GM18526 (cell line): ENCODE results near the gene ATP6V1G2.

Experiments used
- POLR2A ChIP-seq: IDR thresholded peaks from 3 replicates; pipeline ENCODE4 v1.6.1; 2011; ENCODE audit not compliant: insufficient read length; ENCODE audit errors: extremely low read depth

The ATP6V1G2 gene

DNA sequence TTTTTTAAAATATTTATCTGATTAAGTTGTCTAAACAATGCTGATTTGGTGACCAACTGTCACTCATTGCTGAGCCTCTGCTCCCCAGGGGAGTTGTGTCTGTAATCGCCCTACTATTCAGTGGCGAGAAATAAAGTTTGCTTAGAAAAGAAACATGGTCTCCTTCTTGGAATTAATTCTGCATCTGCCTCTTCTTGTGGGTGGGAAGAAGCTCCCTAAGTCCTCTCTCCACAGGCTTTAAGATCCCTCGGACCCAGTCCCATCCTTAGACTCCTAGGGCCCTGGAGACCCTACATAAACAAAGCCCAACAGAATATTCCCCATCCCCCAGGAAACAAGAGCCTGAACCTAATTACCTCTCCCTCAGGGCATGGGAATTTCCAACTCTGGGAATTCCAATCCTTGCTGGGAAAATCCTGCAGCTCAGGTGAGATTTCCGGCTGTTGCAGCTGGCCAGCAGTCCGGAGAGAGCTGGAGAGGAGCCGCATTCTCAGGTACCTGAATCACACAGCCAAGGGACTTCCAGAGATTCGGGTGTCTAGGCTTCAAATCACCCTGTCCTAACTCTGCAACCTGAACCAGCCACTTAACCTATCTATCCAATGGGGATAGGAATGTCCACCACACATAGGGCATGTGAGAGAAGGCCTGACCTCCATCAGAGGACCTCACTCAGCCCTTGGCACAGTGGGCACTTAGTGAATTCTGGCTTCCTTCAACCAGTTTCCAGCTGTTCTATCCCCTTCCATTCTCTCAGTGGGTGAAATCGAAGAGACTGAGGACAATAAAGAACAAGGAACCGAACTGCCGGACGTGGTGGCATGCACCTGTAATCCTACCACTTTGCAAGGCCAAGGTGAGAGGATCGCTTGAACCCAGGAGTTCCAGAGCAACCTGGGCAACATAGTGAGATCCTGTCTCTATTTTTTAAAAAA is 32.0 kb upstream of the ATP6V1G2 start:
- TF ChIP-seq POLR2A, result peak; percentile 32

DNA sequence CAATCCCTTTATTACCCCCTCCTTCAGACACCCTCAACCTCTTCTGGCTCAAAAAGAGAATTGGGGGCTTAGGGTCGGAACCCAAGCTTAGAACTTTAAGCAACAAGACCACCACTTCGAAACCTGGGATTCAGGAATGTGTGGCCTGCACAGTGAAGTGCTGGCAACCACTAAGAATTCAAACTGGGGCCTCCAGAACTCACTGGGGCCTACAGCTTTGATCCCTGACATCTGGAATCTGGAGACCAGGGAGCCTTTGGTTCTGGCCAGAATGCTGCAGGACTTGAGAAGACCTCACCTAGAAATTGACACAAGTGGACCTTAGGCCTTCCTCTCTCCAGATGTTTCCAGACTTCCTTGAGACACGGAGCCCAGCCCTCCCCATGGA is 31.2 kb upstream of the ATP6V1G2 start:
- TF ChIP-seq POLR2A, result no peak

DNA sequence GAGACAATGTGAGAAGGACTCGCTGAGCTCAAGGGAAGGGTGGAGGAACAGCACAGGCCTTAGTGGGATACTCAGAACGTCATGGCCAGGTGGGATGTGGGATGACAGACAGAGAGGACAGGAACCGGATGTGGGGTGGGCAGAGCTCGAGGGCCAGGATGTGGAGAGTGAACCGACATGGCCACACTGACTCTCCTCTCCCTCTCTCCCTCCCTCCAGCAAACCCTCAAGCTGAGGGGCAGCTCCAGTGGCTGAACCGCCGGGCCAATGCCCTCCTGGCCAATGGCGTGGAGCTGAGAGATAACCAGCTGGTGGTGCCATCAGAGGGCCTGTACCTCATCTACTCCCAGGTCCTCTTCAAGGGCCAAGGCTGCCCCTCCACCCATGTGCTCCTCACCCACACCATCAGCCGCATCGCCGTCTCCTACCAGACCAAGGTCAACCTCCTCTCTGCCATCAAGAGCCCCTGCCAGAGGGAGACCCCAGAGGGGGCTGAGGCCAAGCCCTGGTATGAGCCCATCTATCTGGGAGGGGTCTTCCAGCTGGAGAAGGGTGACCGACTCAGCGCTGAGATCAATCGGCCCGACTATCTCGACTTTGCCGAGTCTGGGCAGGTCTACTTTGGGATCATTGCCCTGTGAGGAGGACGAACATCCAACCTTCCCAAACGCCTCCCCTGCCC is 30.6 kb upstream of the ATP6V1G2 start:
- TF ChIP-seq POLR2A, result no peak

DNA sequence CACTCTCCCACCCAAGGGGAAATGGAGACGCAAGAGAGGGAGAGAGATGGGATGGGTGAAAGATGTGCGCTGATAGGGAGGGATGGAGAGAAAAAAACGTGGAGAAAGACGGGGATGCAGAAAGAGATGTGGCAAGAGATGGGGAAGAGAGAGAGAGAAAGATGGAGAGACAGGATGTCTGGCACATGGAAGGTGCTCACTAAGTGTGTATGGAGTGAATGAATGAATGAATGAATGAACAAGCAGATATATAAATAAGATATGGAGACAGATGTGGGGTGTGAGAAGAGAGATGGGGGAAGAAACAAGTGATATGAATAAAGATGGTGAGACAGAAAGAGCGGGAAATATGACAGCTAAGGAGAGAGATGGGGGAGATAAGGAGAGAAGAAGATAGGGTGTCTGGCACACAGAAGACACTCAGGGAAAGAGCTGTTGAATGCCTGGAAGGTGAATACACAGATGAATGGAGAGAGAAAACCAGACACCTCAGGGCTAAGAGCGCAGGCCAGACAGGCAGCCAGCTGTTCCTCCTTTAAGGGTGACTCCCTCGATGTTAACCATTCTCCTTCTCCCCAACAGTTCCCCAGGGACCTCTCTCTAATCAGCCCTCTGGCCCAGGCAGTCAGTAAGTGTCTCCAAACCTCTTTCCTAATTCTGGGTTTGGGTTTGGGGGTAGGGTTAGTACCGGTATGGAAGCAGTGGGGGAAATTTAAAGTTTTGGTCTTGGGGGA is 29.7 kb upstream of the ATP6V1G2 start:
- TF ChIP-seq POLR2A, result peak; percentile 24

DNA sequence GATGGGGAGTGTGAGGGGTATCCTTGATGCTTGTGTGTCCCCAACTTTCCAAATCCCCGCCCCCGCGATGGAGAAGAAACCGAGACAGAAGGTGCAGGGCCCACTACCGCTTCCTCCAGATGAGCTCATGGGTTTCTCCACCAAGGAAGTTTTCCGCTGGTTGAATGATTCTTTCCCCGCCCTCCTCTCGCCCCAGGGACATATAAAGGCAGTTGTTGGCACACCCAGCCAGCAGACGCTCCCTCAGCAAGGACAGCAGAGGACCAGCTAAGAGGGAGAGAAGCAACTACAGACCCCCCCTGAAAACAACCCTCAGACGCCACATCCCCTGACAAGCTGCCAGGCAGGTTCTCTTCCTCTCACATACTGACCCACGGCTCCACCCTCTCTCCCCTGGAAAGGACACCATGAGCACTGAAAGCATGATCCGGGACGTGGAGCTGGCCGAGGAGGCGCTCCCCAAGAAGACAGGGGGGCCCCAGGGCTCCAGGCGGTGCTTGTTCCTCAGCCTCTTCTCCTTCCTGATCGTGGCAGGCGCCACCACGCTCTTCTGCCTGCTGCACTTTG is 29.0 kb upstream of the ATP6V1G2 start, which contains the start of gene TNF:
TSS of gene TNF (plus strand) at position 231 of the 567 bp plus-strand sequence. CDS start at position 408, 177 bp downstream.
- peak; percentile 99 for TF ChIP-seq POLR2A

DNA sequence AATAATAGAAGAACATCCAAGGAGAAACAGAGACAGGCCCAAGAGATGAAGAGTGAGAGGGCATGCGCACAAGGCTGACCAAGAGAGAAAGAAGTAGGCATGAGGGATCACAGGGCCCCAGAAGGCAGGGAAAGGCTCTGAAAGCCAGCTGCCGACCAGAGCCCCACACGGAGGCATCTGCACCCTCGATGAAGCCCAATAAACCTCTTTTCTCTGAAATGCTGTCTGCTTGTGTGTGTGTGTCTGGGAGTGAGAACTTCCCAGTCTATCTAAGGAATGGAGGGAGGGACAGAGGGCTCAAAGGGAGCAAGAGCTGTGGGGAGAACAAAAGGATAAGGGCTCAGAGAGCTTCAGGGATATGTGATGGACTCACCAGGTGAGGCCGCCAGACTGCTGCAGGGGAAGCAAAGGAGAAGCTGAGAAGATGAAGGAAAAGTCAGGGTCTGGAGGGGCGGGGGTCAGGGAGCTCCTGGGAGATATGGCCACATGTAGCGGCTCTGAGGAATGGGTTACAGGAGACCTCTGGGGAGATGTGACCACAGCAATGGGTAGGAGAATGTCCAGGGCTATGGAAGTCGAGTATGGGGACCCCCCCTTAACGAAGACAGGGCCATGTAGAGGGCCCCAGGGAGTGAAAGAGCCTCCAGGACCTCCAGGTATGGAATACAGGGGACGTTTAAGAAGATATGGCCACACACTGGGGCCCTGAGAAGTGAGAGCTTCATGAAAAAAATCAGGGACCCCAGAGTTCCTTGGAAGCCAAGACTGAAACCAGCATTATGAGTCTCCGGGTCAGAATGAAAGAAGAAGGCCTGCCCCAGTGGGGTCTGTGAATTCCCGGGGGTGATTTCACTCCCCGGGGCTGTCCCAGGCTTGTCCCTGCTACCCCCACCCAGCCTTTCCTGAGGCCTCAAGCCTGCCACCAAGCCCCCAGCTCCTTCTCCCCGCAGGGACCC is 28.0 kb upstream of the ATP6V1G2 start:
- TF ChIP-seq POLR2A, result peak; percentile 11

DNA sequence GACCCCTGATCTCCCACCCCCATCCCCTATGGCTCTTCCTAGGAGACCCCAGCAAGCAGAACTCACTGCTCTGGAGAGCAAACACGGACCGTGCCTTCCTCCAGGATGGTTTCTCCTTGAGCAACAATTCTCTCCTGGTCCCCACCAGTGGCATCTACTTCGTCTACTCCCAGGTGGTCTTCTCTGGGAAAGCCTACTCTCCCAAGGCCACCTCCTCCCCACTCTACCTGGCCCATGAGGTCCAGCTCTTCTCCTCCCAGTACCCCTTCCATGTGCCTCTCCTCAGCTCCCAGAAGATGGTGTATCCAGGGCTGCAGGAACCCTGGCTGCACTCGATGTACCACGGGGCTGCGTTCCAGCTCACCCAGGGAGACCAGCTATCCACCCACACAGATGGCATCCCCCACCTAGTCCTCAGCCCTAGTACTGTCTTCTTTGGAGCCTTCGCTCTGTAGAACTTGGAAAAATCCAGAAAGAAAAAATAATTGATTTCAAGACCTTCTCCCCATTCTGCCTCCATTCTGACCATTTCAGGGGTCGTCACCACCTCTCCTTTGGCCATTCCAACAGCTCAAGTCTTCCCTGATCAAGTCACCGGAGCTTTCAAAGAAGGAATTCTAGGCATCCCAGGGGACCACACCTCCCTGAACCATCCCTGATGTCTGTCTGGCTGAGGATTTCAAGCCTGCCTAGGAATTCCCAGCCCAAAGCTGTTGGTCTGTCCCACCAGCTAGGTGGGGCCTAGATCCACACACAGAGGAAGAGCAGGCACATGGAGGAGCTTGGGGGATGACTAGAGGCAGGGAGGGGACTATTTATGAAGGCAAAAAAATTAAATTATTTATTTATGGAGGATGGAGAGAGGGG is 27.1 kb upstream of the ATP6V1G2 start:
- TF ChIP-seq POLR2A, result no peak

DNA sequence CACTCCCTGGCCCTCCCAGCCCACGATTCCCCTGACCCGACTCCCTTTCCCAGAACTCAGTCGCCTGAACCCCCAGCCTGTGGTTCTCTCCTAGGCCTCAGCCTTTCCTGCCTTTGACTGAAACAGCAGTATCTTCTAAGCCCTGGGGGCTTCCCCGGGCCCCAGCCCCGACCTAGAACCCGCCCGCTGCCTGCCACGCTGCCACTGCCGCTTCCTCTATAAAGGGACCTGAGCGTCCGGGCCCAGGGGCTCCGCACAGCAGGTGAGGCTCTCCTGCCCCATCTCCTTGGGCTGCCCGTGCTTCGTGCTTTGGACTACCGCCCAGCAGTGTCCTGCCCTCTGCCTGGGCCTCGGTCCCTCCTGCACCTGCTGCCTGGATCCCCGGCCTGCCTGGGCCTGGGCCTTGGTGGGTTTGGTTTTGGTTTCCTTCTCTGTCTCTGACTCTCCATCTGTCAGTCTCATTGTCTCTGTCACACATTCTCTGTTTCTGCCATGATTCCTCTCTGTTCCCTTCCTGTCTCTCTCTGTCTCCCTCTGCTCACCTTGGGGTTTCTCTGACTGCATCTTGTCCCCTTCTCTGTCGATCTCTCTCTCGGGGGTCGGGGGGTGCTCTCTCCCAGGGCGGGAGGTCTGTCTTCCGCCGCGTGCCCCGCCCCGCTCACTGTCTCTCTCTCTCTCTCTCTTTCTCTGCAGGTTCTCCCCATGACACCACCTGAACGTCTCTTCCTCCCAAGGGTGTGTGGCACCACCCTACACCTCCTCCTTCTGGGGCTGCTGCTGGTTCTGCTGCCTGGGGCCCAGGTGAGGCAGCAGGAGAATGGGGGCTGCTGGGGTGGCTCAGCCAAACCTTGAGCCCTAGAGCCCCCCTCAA is 25.9 kb upstream of the ATP6V1G2 start, which contains the start of gene LTA:
TSS of gene LTA (plus strand) at position 249 of the 871 bp plus-strand sequence. CDS start at position 703, 454 bp downstream.
- peak; percentile 71 for TF ChIP-seq POLR2A

DNA sequence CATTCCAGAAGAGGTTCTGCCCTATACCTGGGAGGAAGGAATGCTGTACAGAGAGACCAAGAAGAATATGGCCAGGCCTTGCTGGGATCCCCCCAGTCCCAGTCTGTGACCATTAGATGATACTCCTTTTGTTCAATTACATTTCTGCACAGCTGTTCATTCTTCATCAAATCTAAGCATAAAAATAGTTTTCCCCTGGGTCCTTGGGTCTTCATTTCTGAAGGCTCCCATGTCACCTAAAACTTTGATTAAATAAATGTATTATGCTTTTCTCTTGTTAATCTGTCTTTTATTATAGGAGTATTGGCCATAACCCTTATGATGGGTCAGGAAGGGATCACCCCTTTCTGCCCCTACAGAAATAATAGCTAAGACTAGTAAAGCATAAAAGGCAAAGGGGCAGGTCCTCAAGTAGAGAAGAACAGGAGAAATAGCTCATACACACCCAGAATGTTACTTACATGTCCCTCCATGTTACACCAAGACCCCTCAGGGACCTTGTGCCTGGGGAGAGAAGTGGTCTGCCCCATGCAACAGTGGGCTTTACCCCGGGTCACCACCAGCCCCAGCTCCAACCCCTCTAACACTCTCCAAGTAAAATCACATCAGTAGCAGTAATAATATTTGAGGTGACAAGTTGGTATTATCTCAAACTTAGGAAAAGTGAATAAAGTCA is 23.6 kb upstream of the ATP6V1G2 start:
- TF ChIP-seq POLR2A, result no peak

DNA sequence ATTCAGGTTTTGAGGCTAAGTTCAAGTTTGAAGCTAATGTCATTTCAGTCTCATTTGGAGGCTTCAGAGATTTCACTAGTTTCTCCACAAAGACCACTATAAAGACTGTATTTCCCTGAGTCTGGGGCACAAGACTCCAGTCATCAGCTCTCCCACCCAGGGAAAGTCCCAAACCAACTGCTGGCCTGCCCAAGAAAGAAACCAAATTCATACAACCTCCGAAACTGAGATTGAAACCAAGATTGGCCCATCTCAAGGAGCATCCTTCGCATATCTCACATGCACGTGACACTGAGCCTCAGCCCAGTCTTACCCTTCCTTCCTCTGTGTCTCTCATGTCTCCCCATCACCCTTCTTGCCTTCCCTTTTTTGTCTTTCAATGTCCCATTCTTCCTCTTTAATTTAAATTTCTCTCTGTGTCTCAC is 22.1 kb upstream of the ATP6V1G2 start:
- TF ChIP-seq POLR2A, result no peak

DNA sequence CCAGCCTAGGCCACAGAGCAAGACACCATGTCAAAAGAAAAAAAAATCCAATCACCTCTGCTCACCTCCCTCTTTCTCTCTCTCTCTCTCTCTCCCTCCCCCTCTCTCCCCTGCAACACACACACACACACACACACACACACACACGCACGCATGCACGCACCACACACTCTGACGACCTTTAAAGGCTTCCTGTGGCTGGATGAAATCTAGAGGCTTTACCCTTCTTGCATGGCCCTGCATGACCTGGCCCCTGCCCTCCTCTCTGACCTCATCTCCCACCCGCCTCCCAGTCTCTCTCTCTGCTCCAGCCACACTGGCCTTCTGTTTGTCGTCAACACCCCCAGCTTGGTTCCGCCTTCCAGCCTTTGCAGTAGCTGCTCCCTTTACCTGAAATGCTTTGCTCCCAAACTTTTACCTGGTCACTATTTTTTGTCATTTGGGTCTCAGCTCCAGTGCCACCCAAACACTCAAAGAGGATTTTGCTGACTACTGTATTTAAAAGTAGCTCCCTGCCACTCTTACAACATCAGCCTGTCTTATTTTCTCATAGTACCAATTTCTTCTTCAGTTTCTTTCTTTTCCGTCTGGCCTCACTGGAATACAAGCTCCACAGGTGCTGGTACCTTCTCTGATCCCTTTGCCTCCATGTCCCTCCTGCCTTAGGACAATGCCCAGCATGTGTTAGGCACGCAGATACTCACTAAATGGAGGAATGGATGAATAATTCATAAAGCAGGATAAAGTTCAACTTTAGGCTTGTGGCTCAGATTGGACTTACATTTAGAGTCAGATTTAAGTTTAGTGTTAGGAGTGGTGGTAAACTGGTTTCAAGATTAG is 21.3 kb upstream of the ATP6V1G2 start:
- no peak for TF ChIP-seq POLR2A
